GM12874 (cell line): Measurements from ENCODE around the gene ADCK2.

ENCODE experiments used
- TF ChIP-seq, protein P1 (sequence below): IDR thresholded peaks from 2 replicates; pipeline ENCODE4 v1.5.1; 2011; ENCODE audit warnings: low read depth, mild to moderate bottlenecking, control low read depth, low read length, moderate library complexity; ENCODE audit not compliant: insufficient read depth

Gene ADCK2

DNA sequence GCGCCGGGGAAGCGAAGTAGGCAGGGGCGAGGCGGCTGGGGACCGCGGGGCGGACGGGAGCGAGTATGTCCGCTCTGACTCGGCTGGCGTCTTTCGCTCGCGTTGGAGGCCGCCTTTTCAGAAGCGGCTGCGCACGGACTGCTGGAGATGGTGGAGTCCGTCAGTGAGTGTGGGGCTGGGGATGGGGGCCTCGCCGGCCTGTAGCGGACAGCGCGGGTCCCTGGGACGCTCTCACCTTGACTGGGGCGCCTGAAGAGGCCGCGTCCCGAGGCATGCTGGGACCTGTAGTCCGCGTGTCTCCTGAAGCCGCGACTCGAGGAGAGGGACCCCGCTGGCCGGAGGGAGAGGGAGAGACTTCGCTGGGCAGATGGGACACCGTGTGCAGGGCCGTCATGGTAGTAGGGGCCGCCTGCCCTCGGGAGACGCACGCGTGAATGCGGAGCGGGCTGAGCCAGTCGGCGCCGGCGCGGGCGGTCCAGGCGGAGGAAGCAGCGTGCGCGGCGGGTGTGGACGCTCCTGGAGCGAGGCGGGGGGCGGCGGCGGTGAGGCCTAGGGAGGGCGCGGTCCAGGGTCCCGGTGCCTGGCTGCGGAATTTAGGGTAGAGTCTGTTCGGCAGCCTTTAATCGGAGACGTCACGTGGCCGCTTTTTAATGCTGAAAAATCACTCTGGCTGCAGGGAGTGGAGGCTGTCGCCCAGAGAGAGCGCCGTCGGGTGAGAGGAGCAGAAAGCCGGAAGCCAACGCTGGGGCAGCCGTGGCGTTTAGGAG, 24.1 kb downstream of the ADCK2 start, which contains the start of gene NDUFB2:
Gene NDUFB2, plus strand, starts transcription at position 29 of the 767 bp plus-strand sequence. Its CDS starts 37 bp downstream, at position 66.
- TF ChIP-seq, protein P1, sequence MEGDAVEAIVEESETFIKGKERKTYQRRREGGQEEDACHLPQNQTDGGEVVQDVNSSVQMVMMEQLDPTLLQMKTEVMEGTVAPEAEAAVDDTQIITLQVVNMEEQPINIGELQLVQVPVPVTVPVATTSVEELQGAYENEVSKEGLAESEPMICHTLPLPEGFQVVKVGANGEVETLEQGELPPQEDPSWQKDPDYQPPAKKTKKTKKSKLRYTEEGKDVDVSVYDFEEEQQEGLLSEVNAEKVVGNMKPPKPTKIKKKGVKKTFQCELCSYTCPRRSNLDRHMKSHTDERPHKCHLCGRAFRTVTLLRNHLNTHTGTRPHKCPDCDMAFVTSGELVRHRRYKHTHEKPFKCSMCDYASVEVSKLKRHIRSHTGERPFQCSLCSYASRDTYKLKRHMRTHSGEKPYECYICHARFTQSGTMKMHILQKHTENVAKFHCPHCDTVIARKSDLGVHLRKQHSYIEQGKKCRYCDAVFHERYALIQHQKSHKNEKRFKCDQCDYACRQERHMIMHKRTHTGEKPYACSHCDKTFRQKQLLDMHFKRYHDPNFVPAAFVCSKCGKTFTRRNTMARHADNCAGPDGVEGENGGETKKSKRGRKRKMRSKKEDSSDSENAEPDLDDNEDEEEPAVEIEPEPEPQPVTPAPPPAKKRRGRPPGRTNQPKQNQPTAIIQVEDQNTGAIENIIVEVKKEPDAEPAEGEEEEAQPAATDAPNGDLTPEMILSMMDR: no peak

DNA sequence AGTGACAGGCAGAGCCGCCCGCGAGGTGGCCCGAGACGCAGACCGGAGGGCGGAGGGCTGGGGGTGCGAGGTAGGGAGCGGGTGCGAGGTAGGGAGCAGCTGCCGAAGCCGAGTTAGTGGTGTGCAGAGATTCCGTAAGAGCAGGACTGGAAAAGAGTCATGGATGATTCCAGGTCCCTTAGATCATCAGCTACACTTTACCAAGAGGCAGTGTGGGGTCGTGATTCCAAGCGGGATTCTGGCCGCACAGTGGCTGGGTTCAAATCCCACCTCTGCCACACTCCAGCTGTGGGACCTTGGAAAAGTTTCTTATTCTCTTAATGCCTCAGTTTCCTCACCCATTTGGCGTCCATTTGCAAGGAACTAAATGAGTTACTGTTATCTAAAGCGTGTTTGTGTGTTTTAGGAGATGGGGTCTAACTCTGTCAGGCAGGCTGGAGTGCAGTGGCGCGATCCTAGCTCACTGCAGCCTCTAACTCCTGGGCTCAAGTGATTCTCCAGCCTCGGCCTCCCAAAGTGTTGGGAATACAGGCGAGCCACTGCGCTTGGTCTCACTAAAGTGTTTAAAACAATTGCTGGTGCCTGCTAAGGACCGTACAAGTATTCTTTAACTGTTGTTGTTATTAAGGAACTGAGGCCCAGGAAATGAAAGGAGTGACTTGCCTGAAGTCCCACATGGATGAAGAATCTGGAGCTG, 24.9 kb downstream of the ADCK2 start:
- TF ChIP-seq, protein P1: no peak

DNA sequence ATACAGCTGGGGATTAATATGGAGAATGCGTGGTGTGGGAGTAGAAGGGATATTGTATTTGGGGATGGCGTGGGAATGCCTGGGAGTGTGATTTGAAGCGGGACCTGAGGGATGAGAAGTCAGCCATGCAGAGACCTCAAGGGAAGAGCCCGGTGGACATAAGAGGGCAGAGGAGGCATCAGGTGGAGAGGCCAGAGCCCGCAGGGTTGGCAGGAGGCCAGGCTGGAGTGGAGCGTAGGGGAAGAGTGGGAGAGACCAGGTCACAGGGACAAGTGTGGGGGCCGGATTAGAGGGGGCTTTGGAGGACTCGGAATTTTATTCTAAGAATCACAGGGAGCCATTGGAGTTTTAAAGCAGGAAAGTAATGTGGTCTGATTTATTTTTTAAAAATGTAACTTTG, 25.7 kb downstream of the ADCK2 start:
- TF ChIP-seq, protein P1: no peak

DNA sequence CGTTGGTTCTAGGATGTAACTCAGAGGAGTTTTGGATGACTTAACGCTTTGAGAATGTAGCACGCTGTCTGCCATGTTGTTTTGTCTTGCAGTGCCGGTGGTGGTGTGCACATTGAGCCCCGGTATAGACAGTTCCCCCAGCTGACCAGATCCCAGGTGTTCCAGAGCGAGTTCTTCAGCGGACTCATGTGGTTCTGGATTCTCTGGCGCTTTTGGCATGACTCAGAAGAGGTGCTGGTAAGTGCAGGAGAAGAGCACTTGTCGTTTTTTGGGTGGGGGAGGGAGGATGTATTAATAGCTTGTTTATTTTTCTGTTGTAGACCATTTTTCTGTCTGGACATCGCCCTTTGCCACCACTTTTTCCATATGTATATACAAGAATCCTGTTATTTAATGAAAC, 30.0 kb downstream of the ADCK2 start:
- TF ChIP-seq, protein P1: no peak

DNA sequence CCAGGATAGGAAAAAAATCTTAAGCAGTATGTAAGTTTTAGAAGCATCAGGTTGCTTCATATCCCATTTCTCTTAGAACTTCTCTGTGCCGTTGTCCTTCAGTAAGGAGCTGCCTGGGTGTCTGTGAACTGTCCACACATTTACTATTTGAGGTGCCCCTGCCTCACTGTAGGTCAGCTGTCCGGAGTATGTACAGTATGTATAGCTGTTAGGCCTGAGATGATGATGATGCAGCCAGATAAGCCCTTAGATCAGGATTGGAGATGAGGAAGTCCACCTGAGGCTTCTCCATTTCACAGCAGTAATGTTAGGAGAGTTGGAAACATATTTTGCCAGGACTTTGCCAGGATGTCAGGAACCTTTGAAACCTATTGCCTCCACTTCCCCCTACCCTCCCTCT, 31.5 kb downstream of the ADCK2 start:
- TF ChIP-seq, protein P1: no peak

DNA sequence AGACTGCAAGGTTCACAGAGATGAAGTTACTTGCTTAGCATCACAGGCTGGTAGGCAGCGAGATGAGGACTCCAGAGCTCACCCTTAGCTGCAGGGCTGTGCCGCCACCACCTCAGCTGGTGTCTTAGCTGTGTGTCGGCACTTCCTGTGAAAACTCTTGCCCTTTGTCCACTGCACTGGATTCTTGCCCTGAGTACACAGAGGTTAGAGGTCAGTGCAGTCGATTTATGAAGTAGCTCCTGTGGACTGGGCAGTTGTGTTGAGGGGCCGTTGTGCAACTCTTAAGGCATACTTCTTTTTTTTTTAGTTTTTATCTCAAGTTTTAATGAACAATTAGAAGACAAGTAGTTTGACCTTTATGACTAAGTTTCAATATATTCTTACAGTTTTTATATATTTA, 34.4 kb downstream of the ADCK2 start:
- TF ChIP-seq, protein P1: no peak

DNA sequence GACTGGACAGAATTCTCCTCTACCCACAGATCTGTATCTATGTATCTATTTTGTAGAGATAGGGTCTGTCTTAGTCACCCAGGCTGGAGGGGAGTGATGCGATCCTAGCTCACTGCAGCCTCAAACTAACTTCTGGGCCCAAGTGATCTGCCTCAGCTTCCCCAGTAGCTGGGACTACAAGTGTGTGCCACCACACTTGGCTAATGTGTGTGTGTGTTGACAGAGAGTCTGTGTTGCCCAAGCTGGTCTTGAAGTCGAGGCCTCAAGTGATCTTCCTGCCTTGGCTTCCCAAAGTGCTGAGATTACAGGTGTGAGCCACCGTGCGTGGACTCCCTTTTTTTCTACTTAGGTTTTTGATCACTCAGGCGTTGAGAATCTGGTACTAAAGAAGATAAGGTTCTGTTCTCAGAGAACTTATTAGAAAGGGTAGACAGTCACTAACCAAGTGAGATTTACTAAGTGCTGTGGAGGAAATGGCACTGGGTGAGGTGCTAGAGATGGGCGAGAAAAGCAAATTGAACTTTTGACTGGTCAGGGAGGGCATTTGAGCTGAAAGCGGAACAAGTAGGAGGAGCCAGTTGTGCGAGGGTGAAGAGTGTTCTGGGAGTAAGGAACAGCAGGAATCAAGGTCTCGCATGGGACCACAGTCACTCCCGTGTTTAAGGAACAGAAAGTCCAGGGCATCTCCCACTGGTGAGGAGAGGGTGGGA, 41.7 kb downstream of the ADCK2 start:
- TF ChIP-seq, protein P1: no peak
